Activated naive CD8-positive, alpha-beta T cell treated with anti-CD3 and anti-CD28 coated beads, Interleukin-2, amount 10 ng/mL, durations not matched to agents 7 days and 5 days (primary cell): ENCODE results near the gene C1QL2. TPM values are rescaled to one million over a fixed set of nuclear protein-coding genes. Genes with fewer than 3 reads are reported as not detected.

Experiments
- ATAC-seq: fragments of 150-1000 bp; cut with Tn5 transposase; one replicate; pipeline ENCODE4 v1.10.0; 2021; ENCODE audit warnings: low read depth, moderate library complexity
- POLR2A ChIA-PET: fragments of 350-600 bp; sonication (Branson Sonifier 250); formaldehyde crosslinking; loops from one replicate; lab custom pipeline; 2021; ENCODE audit warnings: antibody characterized with exemption; lab: Charles Lee
- DNase-seq: peaks from one replicate; pipeline ENCODE4 v3.0.0; 2021
- H3K27ac Mint-ChIP-seq: one replicate; pipeline ENCODE4 v1.8.0; 2022; ENCODE audit warnings: mild to moderate bottlenecking, mixed read lengths
- H3K27me3 Mint-ChIP-seq: one replicate; pipeline ENCODE4 v1.8.0; 2022; ENCODE audit warnings: mild to moderate bottlenecking, moderate library complexity, mixed read lengths
- H3K36me3 Mint-ChIP-seq: one replicate; pipeline ENCODE4 v1.8.0; 2021; ENCODE audit warnings: mild to moderate bottlenecking, mixed read lengths
- H3K4me1 Mint-ChIP-seq: one replicate; pipeline ENCODE4 v1.8.0; 2021; ENCODE audit warnings: mixed read lengths
- H3K4me3 Mint-ChIP-seq: one replicate; pipeline ENCODE4 v1.8.0; 2022; ENCODE audit warnings: mild to moderate bottlenecking, moderate library complexity, mixed read lengths
- H3K9me3 Mint-ChIP-seq: one replicate; pipeline ENCODE4 v1.8.0; 2021; ENCODE audit warnings: mixed read lengths
- total RNA-seq, 2 experiments: library from RNA; stranded (reverse); gene quantifications; one replicate each; pipeline ENCODE4 v1.2.3, GENCODE V29; 2021

Gene C1QL2
- total RNA-seq, 2 experiments from 2014 or later: not detected

- ATAC-seq: no peak
- POLR2A ChIA-PET: no interaction called here
Measured at GRCh38 chr2:119117891-119118882, 40.4 kb downstream of the C1QL2 start.

GRCh38 chr2:119117408-119117807 is 41.1 kb downstream of the C1QL2 start:
- DNase-seq (no peak), ATAC-seq (no peak)
- H3K4me1 Mint-ChIP-seq: no peaks in the 10 kb centered on the region
- H3K27ac Mint-ChIP-seq: no peak overlapping the region
- POLR2A ChIA-PET: no interaction called here
- H3K9me3 Mint-ChIP-seq: no peaks in the 10 kb centered on the region
- no peaks in the 10 kb centered on the region for H3K36me3 Mint-ChIP-seq
- no peak overlapping the region for H3K4me3 Mint-ChIP-seq
- peaks cover 3% of the 10 kb centered on the region for H3K27me3 Mint-ChIP-seq

More at GRCh38 chr2:119117891-119118882, 40.4 kb downstream of the C1QL2 start:
- DNase-seq: no peak
- no peaks in the 10 kb centered on the region for H3K9me3 Mint-ChIP-seq
- H3K27ac Mint-ChIP-seq: no peak overlapping the region
- no peak overlapping the region for H3K4me3 Mint-ChIP-seq
- H3K4me1 Mint-ChIP-seq: no peaks in the 10 kb centered on the region
- H3K36me3 Mint-ChIP-seq: no peaks in the 10 kb centered on the region
- H3K27me3 Mint-ChIP-seq: peaks cover 3% of the 10 kb centered on the region

- H3K36me3 Mint-ChIP-seq: no peaks in the 10 kb centered on the region
- POLR2A ChIA-PET: no interaction called here
- no peak overlapping the region for H3K4me3 Mint-ChIP-seq
- H3K27ac Mint-ChIP-seq: no peak overlapping the region
- no peaks in the 10 kb centered on the region for H3K4me1 Mint-ChIP-seq
- ATAC-seq (no peak), DNase-seq (no peak)
- H3K27me3 Mint-ChIP-seq: peaks cover 3% of the 10 kb centered on the region
- peaks cover 1% of the 10 kb centered on the region for H3K9me3 Mint-ChIP-seq
Measured at GRCh38 chr2:119116411-119117295, 41.9 kb downstream of the C1QL2 start.

GRCh38 chr2:119114266-119114665 is 44.3 kb downstream of the C1QL2 start:
- Mint-ChIP-seq H3K4me3 (no peak overlapping the region), H3K4me1 (no peaks in the 10 kb centered on the region), H3K27ac (no peak overlapping the region), H3K27me3 (peaks cover 5% of the 10 kb centered on the region), H3K36me3 (no peaks in the 10 kb centered on the region), H3K9me3 (peaks cover 8% of the 10 kb centered on the region)
- DNase-seq: no peak
- ATAC-seq: no peak
- POLR2A ChIA-PET: no interaction called here

GRCh38 chr2:119113489-119113770 is 45.1 kb downstream of the C1QL2 start:
- H3K4me3 Mint-ChIP-seq: no peak overlapping the region
- ATAC-seq: no peak
- POLR2A ChIA-PET: no interaction called here
- peaks cover 5% of the 10 kb centered on the region for H3K27me3 Mint-ChIP-seq
- no peaks in the 10 kb centered on the region for H3K36me3 Mint-ChIP-seq
- H3K27ac Mint-ChIP-seq: no peak overlapping the region
- no peaks in the 10 kb centered on the region for H3K4me1 Mint-ChIP-seq
- peaks cover 8% of the 10 kb centered on the region for H3K9me3 Mint-ChIP-seq
- no peak for DNase-seq

- Mint-ChIP-seq H3K27ac (no peak overlapping the region), H3K4me3 (no peak overlapping the region), H3K36me3 (no peaks in the 10 kb centered on the region), H3K9me3 (peaks cover 8% of the 10 kb centered on the region), H3K4me1 (no peaks in the 10 kb centered on the region), H3K27me3 (peaks cover 5% of the 10 kb centered on the region)
- POLR2A ChIA-PET: no interaction called here
- DNase-seq: no peak
- no peak for ATAC-seq
Measured at GRCh38 chr2:119112770-119113488, 45.6 kb downstream of the C1QL2 start.

GRCh38 chr2:119112230-119112629 is 46.3 kb downstream of the C1QL2 start:
- no peak overlapping the region for H3K27ac Mint-ChIP-seq
- H3K4me1 Mint-ChIP-seq: no peaks in the 10 kb centered on the region
- DNase-seq (no peak), ATAC-seq (no peak)
- H3K36me3 Mint-ChIP-seq: no peaks in the 10 kb centered on the region
- peaks cover 8% of the 10 kb centered on the region for H3K9me3 Mint-ChIP-seq
- POLR2A ChIA-PET: no interaction called here
- H3K27me3 Mint-ChIP-seq: peaks cover 6% of the 10 kb centered on the region
- no peak overlapping the region for H3K4me3 Mint-ChIP-seq

- Mint-ChIP-seq H3K4me3 (no peak overlapping the region), H3K9me3 (peaks cover 11% of the 10 kb centered on the region), H3K27ac (no peak overlapping the region), H3K27me3 (peaks cover 7% of the 10 kb centered on the region), H3K4me1 (no peaks in the 10 kb centered on the region), H3K36me3 (no peaks in the 10 kb centered on the region)
- DNase-seq: no peak
- POLR2A ChIA-PET: no interaction called here
- no peak for ATAC-seq
Measured at GRCh38 chr2:119111115-119111975, 47.2 kb downstream of the C1QL2 start.

GRCh38 chr2:119109866-119110265 is 48.7 kb downstream of the C1QL2 start:
- POLR2A ChIA-PET: no interaction called here
- H3K4me3 Mint-ChIP-seq: no peak overlapping the region
- H3K9me3 Mint-ChIP-seq: peaks cover 11% of the 10 kb centered on the region
- DNase-seq (no peak), ATAC-seq (no peak)
- H3K36me3 Mint-ChIP-seq: no peaks in the 10 kb centered on the region
- no peaks in the 10 kb centered on the region for H3K4me1 Mint-ChIP-seq
- H3K27me3 Mint-ChIP-seq: peaks cover 4% of the 10 kb centered on the region
- no peak overlapping the region for H3K27ac Mint-ChIP-seq

GRCh38 chr2:119108186-119108585 is 50.4 kb downstream of the C1QL2 start:
- no peaks in the 10 kb centered on the region for H3K4me1 Mint-ChIP-seq
- ATAC-seq (no peak), DNase-seq (no peak)
- POLR2A ChIA-PET: no interaction called here
- no peak overlapping the region for H3K27ac Mint-ChIP-seq
- H3K27me3 Mint-ChIP-seq: peaks cover 4% of the 10 kb centered on the region
- no peaks in the 10 kb centered on the region for H3K36me3 Mint-ChIP-seq
- H3K4me3 Mint-ChIP-seq: no peak overlapping the region
- peaks cover 11% of the 10 kb centered on the region for H3K9me3 Mint-ChIP-seq

- no peaks in the 10 kb centered on the region for H3K4me1 Mint-ChIP-seq
- no peak overlapping the region for H3K27ac Mint-ChIP-seq
- H3K27me3 Mint-ChIP-seq: peaks cover 2% of the 10 kb centered on the region
- DNase-seq (peak; percentile 66), ATAC-seq (no peak)
- H3K4me3 Mint-ChIP-seq: no peak overlapping the region
- POLR2A ChIA-PET: no interaction called here
- H3K36me3 Mint-ChIP-seq: no peaks in the 10 kb centered on the region
- H3K9me3 Mint-ChIP-seq: peaks cover 7% of the 10 kb centered on the region
Measured at GRCh38 chr2:119106301-119106897, 52.2 kb downstream of the C1QL2 start.
